Body of pancreas (tissue), 4 donors: Measurements from ENCODE around the gene COL1A2. TPM values are rescaled to one million over a fixed set of nuclear protein-coding genes. Genes with fewer than 3 reads are reported as not detected.
A peak's percentile ranks its signal among the peaks of the same experiment; 100 is the strongest.

Source experiments
- ATAC-seq: fragments of 150-250 bp; one replicate; pipeline ENCODE4 v1.9.1; 2016
- DNase-seq, 4 donors: peaks; one replicate each; pipeline ENCODE4 v3.0.0-alpha.2; 2019
- H3K27ac ChIP-seq, 4 donors: fragments of 200-600 bp; sonication (generic); 1 replicate in 3 of 4; 2 replicates in 1 of 4; pipeline versions ENCODE4 v1.5.1 to v1.6.1; 2016 to 2019; ENCODE audit warnings: mild to moderate bottlenecking in 1 of 4, mixed read lengths in 1 of 4, moderate library complexity in 1 of 4
- H3K27me3 ChIP-seq, 2 donors: fragments of 200-600 bp; sonication (generic); one replicate each; pipeline ENCODE4 v1.6.0; 2016; ENCODE audit warnings: mild to moderate bottlenecking in 1 of 2
- H3K36me3 ChIP-seq, 2 donors: fragments of 200-600 bp; sonication (generic); replicated peaks in 1 of 2; 2 replicates each; pipeline ENCODE4 v1.5.1; 2016; ENCODE audit warnings: low read depth in 2 of 2; ENCODE audit not compliant: insufficient read depth in 1 of 2
- H3K4me1 ChIP-seq: fragments of 200-600 bp; sonication (generic); one replicate; pipeline ENCODE4 v1.6.0; 2016
- H3K4me3 ChIP-seq, 2 donors: fragments of 200-600 bp; sonication (generic); 1 replicate in 1 of 2; 2 replicates in 1 of 2; pipeline ENCODE4 v1.5.1; 2016 to 2019
- H3K9me3 ChIP-seq, 3 donors: fragments of 200-600 bp; sonication (generic); 1 replicate in 2 of 3; 2 replicates in 1 of 3; pipeline ENCODE4 v1.5.1; 2016
- CTCF ChIP-seq, 7 experiments: fragments of 450-650 bp in 4 of 7; fragments of 200-600 bp in 3 of 7; sonication (generic) in 3 of 7; IDR thresholded peaks; one replicate each; pipeline ENCODE4 v1.5.1; 2016 to 2019; ENCODE audit warnings: antibody characterized with exemption in 7 of 7
- POLR2A ChIP-seq, 3 donors: fragments of 450-650 bp; IDR thresholded peaks; one replicate each; pipeline ENCODE4 v1.6.1; 2016; ENCODE audit warnings: antibody characterized with exemption in 3 of 3, mild to moderate bottlenecking in 2 of 3
- WGBS, 2 donors: methylation state at CpG; one replicate each; pipeline ENCODE4 v1.1.5; 2017; 5-methylcytosine and 5-hydroxymethylcytosine counted together
- intact Hi-C: fragments of 100-400 bp; cut with DNase I; formaldehyde crosslinking; loops from one replicate; pipeline ENCODE4 v1.15.1; 2023
- total RNA-seq, 2 donors: library from RNA; depleted of rRNA; stranded (reverse); fragments of >200 nt; gene quantifications; one replicate each; pipeline ENCODE4 v1.1.0, GENCODE V29; 2016

The COL1A2 gene
- 100 to 1,000 TPM in 1 of 2 donors, 10 to 100 TPM in 1; 54.0 to 107 TPM for total RNA-seq

- Histone ChIP-seq H3K4me3 (no peak within 1 kb of the TSS), H3K36me3 (no peaks in the 10 kb centered on the region), H3K27me3 (peaks cover 0 to 8% of the 10 kb centered on the region in 2 donors), H3K4me1 (peaks cover 10% of the 10 kb centered on the region), H3K9me3 (no peaks in the 10 kb centered on the region), H3K27ac (peak within 1 kb of the TSS in 3 of 4 donors; percentile 10 to 38 (median 32))
- ATAC-seq (peak; percentile 52), DNase-seq (peak; percentile 28 to 58 (median 40))
- 13 to 16% methylated on average over 18 to 32 of the region's 32 CpGs for WGBS, 2 donors
- intact Hi-C loops, result loop anchor here (5.0 kb wide), 1 partner anchor 102 kb away; no protein-coding TSS in a partner anchor
- TF ChIP-seq CTCF (IDR thresholded peaks at IDR 0.05) (no peak), POLR2A (IDR thresholded peaks at IDR 0.05) (peak in 2 of 3 donors; percentile 41 to 54)
Observed at GRCh38 chr7:94394437-94395140, at the start of gene COL1A2. Gene COL1A2 (plus strand): TSS chr7:94394895. CDS start chr7:94395032, 137 bp downstream.

GRCh38 chr7:94345907-94346306, 48.8 kb upstream of the COL1A2 start:
- H3K4me1 ChIP-seq, result no peaks in the 10 kb centered on the region
- H3K4me3 ChIP-seq, result no peak overlapping the region
- no peaks in the 10 kb centered on the region for H3K9me3 ChIP-seq

GRCh38 chr7:94348142-94348541, 46.6 kb upstream of the COL1A2 start:
- DNase-seq (peak in 2 of 4 donors; percentile 7 to 22), ATAC-seq (peak; percentile 56)
- WGBS, 2 donors, result 76 to 85% methylated on average over 3 of the region's 3 CpGs
- H3K36me3 ChIP-seq, result no peaks in the 10 kb centered on the region
- H3K4me3 ChIP-seq, result no peak overlapping the region
- H3K27me3 ChIP-seq, result no peaks in the 10 kb centered on the region
- H3K27ac ChIP-seq, result no peak overlapping the region
- intact Hi-C loops, result no loop called here
- TF ChIP-seq POLR2A (IDR thresholded peaks at IDR 0.05) (no peak), CTCF (IDR thresholded peaks at IDR 0.05) (no peak)
- H3K4me1 ChIP-seq, result no peaks in the 10 kb centered on the region
- no peaks in the 10 kb centered on the region for H3K9me3 ChIP-seq

More at GRCh38 chr7:94345907-94346306, 48.8 kb upstream of the COL1A2 start:
- no peaks in the 10 kb centered on the region for H3K36me3 ChIP-seq
- intact Hi-C loops, result no loop called here
- no peaks in the 10 kb centered on the region for H3K27me3 ChIP-seq
- DNase-seq (no peak), ATAC-seq (no peak)
- no peak overlapping the region for H3K27ac ChIP-seq
- no peak for TF ChIP-seq POLR2A (IDR thresholded peaks at IDR 0.05)
- TF ChIP-seq CTCF (IDR thresholded peaks at IDR 0.05), result no peak

GRCh38 chr7:94350734-94351133, 44.0 kb upstream of the COL1A2 start:
- Histone ChIP-seq H3K27ac (no peak overlapping the region), H3K36me3 (no peaks in the 10 kb centered on the region), H3K4me3 (no peak overlapping the region), H3K27me3 (no peaks in the 10 kb centered on the region), H3K9me3 (no peaks in the 10 kb centered on the region), H3K4me1 (no peaks in the 10 kb centered on the region)
- intact Hi-C loops, result no loop called here
- ATAC-seq, result no peak
- 52 to 56% methylated on average over 1 of the region's 1 CpG for WGBS, 2 donors
- TF ChIP-seq CTCF (IDR thresholded peaks at IDR 0.05) (no peak), POLR2A (IDR thresholded peaks at IDR 0.05) (no peak)
- no peak for DNase-seq

GRCh38 chr7:94351703-94352102, 43.0 kb upstream of the COL1A2 start:
- DNase-seq (no peak), ATAC-seq (no peak)
- no peaks in the 10 kb centered on the region for H3K4me1 ChIP-seq
- no peak overlapping the region for H3K4me3 ChIP-seq
- intact Hi-C loops, result no loop called here
- no peak overlapping the region for H3K27ac ChIP-seq
- H3K27me3 ChIP-seq, result no peaks in the 10 kb centered on the region
- TF ChIP-seq CTCF (IDR thresholded peaks at IDR 0.05), result no peak
- TF ChIP-seq POLR2A (IDR thresholded peaks at IDR 0.05), result no peak
- 60 to 63% methylated on average over 4 of the region's 4 CpGs for WGBS, 2 donors
- H3K9me3 ChIP-seq, result no peaks in the 10 kb centered on the region
- H3K36me3 ChIP-seq, result no peaks in the 10 kb centered on the region
